Right renal pelvis (tissue), 4 donors: ENCODE measurements around the gene OR51G1. TPM values are rescaled to one million over a fixed set of nuclear protein-coding genes. Genes with fewer than 3 reads are reported as not detected.
"Not testable (repeated sequence)": the region's sequence is repeated elsewhere in the genome, so short reads cannot be mapped to it uniquely, and the experiment has no call there.

Experiments used
- DNase-seq, 4 donors: peaks; one replicate each; pipeline ENCODE4 v3.0.0-alpha.2; 2013; ENCODE audit warnings: low read depth in 4 of 4, low spot score in 3 of 4, missing footprints in 1 of 4
- polyA plus RNA-seq, 4 donors: library from polyadenylated mRNA; unstranded; fragments of 120-200 nt; gene quantifications; one replicate each; pipeline ENCODE4 v1.2.1, GENCODE V29; 2013; ENCODE audit not compliant: insufficient read length in 4 of 4

The OR51G1 gene, protein sequence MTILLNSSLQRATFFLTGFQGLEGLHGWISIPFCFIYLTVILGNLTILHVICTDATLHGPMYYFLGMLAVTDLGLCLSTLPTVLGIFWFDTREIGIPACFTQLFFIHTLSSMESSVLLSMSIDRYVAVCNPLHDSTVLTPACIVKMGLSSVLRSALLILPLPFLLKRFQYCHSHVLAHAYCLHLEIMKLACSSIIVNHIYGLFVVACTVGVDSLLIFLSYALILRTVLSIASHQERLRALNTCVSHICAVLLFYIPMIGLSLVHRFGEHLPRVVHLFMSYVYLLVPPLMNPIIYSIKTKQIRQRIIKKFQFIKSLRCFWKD
- polyA plus RNA-seq = not detected

DNA sequence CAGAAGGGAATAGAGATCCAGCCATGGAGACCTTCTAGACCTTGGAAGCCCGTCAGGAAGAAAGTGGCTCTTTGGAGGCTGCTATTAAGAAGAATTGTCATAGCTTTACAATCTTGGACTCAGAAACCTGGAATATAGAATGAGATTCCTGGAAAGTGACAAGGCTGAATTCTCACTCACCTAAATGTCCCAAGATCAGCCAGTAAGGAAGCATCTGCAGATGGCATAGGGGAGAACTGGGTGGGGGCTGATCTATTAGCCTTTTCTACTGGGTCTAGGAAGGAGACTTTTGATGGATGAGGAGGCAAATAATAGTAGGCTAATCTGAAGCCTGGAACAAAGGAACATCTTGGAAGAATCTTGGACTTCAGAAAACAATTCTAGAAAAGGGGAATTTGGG, at the start of gene OR51G1:
TSS of gene OR51G1 (minus strand) at position 101 of the 400 bp plus-strand sequence. CDS start at position 101, 0 bp downstream.
- DNase-seq = no peak

DNA sequence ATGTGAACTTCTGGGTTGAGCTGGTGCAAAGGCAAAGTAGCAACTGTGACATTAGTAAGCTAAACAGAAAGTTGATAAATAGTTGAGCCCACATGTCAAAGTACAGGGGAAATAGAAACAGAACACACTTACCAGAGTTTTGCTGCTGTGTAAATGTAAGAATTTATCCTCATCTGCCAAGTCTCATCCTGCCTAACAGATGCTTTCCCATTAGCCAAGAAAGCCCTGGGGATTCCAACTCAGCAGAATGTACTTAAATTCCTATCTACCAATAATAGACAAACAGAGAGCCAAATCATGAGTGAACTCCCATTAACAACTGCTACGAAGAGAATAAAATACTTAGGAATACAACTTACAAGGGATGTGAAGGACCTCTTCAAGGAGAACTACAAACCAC, 38.7 kb upstream of the OR51G1 start:
- no peak for DNase-seq

DNA sequence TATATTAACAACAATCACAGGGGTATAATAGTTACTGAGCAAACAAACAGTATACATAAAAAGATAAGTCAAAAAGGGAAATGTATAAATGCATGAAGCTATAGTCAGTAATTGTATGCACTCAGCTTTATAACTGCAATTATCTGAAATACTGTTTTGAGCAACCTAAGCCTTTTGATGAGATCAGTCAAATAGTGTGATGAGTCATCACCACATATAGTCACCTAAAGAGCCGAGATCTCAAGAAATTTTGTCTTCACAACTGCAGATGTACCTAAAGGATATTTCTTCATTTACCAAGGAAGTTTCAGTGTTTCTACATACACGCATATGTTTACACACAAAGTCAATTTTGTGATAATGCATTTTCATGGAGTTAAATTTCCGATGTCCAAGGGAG, 36.7 kb upstream of the OR51G1 start:
- no peak for DNase-seq

DNA sequence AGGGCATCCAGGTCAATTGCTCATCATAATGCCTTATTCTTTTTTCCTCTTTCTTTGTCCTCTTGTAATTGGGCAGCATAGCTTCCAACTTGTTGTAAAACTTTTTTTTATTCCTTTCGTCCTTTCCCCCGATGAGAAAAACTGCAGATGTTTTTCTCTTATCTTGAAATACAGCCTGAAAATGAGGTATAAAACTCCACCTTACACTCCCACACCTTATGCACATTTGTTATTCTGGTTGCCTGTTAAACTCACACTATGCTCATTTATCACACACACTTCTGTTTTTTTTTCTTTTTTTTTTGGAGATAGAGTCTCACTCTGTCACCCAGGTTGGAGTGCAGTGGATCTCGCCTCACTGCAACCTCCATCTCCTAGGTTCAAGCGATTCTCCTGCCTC, 33.3 kb upstream of the OR51G1 start:
- DNase-seq = no peak

DNA sequence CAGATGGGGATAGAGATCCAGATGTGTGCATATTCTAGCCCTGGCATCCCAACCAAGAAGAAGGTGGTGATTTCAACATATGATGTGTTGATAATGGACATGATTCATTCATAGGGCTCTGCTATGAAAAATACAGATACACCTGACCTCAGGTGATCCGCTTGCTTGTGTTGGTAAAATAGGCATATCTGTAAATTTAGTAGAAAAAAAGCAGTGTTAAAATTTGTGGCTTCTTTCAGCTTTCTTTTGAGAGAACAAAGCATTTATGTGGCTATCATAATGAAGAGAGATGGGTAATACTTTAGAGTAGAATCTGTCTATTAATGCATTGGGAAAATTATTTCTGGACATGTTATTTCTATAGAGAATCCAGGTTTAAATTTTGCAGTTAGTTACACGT, 31.5 kb upstream of the OR51G1 start, which contains the start of gene OR51A2:
TSS of gene OR51A2 (minus strand) at position 101 of the 400 bp plus-strand sequence. CDS start at position 101, 0 bp downstream.
- DNase-seq = not testable (repeated sequence)

DNA sequence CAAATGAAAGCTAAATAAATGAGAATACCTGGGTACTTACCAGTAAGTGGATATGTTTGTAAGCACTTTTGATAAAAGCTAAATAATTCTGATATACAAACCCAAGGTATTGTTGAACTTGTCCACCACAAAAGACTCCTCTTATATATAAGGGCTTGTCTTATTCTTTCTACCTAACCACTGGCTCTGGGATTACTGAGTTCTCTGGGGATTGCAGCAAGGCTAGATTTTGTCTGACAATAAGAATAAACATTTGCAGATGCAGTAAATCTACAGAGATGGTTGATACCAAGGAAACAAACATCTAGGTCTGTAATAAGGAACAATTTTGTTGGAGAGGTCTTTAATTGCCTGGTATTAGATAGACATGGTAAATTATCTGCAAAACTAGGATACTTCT, 23.4 kb upstream of the OR51G1 start, which contains the start of gene OR51A4:
TSS of gene OR51A4 (minus strand) at position 101 of the 400 bp plus-strand sequence. CDS start 505 bp downstream, outside the sequence.
- DNase-seq = no peak

DNA sequence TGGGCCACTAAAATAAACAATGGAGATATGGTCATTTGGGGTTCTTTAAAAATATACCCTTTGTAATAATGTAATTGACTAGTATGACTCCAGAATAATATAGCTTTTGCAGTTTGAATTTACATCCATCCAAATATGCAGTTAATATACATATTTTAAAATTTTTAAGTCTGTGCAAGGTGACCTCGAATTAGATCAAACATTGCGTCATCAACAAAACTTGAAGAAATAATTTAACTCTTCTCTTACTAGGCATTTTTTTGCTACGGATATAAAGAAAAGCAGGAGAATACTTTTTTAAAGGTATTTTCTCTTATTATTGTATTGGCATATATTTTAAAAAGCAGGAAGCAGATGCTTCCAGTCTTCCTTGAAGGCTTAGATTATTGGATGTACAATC, 12.6 kb upstream of the OR51G1 start:
- no peak for DNase-seq

DNA sequence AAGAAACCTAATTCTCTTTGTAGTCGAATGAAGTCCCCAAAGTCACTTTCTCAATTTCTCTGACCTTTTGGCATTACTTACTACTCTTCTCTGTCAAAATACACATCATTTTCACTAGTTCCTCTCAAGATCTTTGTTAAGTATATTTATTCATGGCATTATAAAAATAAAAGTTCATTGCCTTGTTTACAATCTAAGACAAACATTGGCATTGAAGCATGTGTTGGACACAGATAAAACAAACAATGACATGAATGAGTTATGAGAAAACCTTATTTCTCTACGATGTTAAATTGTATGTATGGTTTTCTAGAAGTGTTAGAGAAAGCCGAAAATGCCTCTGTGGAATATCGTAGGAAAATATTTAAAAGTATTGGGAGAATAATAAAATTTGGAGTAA, 8.6 kb upstream of the OR51G1 start:
- DNase-seq = no peak

DNA sequence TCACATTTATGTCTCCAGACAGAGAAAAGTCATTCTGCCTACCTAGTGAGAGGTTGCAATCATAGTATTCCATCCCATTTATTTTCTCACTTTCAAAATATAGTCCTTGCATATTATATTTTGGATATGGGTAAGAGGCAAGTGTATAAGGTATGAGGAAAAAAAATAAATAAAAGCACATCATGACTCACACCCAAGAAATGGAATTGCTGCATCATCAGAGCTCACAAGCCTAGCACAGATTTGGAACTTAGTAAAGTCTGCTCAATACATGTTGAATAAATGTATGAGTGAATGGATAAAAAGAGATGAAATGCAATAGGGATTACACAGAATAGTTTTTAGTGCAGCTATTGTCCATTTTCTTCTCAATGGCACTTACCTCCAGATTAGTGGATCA, 2.5 kb upstream of the OR51G1 start:
- no peak for DNase-seq

DNA sequence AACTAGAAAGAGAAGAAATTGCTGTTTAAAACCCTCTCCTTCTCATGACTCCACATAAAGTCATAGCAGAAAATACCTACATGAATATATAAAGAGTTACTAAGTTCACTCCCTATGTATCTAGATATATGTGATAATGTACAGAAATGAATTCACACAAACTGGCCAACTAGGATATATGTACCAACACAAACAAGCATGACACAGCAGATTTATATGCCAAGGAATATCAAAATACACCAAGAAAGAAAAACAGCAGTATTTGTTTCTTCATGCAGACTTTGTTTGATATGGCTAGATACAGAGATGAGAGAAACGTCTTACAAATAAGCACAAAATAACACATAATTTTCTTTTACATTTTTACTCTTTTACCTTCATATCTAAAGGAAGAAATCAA, 1.8 kb downstream of the OR51G1 start:
- DNase-seq = no peak

DNA sequence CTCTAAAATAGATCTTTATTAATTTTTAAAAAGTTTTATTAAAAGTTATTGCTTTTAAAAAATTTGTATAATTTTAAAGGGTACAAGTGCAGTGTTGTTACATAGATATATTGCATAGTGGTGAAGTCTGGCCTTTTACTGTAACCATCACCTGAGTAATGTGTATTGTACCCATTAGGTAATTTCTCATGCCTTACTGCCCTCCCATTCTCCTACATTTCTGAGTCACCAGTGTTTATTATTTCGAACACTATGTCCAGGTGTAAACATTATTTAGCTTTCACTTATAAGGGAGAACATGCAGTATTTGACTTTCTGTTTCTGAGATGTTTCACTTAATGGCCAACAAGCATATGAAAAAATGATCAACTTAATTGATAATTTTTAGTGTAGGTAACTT, 2.3 kb downstream of the OR51G1 start:
- DNase-seq = no peak

DNA sequence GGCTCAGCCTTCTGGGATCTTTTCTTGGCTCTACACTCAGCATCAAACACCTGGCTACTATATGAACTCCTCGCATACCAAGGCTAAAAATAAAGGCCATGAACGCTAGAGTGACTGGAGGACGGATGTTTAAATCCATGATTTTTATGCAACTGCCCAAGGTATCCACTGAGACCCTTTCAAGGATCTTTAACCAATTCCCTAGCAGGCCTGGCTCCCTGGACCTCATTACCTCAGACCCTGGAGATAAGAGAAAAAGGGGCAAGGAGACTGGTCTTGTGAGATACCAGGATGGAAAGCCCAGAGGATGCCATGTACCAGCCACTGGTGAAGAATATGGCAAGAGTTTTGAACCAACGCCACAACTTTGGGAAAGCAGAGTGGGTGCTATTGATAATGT, 4.9 kb downstream of the OR51G1 start, which contains the start of gene OR51G2:
TSS of gene OR51G2 (minus strand) at position 101 of the 400 bp plus-strand sequence. CDS start 3,687 bp downstream, outside the sequence.
- no peak for DNase-seq

DNA sequence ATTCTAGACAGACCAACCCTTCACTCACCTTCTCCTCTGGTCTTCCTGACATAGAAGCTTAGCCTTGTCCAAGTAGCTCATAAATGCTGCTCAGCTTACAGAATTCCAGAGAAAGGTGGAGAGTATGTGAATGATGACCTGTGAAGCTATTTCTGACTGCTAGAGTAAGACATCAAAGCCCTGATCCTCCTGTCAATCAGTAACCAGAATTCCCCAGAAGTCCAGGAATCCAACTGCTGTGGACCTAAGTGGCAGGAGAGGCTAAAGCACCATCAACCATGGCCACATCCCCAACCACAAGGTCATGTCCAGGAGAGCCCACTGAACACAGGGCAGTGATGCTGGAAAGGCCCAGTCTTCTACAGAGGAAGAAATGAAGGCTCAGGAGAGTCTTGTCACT, 7.6 kb downstream of the OR51G1 start:
- DNase-seq = peak in 3 of 4 donors; percentile 15 to 23 (median 18)

DNA sequence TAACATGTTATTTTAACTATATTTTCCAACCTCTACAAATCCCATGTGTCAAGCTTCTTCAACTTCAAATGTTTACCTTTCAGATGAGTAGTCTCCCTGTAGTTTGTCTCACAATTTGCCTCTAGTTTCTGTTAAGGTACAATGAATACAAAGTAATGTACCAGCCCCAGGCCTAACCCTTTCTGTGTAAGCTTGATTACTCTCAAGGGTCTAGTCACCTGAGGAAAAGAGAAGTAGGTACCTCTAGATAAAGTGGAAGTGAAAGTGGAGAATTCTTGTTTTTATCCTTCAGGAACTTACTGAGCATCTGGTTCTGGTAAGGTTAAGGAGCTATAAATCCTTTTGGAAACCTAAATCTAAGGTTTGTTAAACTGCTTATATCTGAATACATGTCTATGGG, 20.7 kb downstream of the OR51G1 start, which contains the start of gene OR51A7:
TSS of gene OR51A7 (plus strand) at position 300 of the 400 bp plus-strand sequence. CDS start 3,587 bp downstream, outside the sequence.
- DNase-seq = no peak

DNA sequence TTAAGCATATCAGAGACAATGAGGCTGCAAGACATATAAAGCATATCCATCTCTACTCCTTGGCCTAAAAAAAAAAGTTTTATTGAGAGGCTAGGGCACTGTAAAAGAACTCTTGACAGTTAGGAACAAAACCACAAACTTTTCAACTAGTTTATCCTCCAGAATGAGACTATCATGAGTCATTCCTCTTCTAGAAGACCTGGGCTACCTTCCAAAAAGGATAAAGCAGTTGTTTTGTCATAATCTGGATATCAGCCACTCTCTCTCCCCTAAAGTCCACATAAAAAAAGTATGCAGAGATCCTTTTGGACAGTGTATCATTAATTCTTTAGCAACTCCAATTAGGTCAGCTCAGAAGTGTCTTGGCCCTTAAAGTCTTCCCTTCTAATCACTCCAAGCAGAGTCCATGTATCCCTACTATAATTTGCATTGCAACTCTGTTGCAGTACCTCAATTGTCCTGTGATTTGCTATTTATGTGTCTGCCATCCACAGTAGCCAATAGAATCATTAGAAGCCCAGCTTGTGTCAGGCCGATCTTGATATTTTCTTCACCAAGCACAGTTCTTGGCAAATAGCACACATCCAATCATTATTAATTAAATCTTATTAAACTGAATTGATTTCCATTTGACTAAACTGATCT, 32.0 kb downstream of the OR51G1 start:
- DNase-seq = no peak

DNA sequence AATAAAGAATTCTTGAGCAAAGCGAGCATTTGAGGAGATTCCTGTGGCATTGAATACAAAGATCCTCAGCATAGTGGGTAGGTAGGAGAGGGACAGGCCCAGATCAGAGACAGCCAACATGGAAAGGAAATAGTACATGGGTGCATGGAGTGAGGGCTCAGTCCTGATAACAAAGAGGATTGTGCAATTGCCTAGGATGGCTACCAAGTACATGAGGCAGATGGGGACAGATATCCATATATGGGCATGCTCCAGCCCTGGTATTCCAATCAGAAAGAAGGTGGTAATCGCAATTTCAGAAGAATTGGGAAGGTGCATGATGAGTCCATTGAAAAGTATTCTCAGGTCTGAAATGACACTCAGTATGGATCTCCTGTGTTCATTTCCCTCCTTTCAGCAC, 33.9 kb downstream of the OR51G1 start:
- no peak for DNase-seq

DNA sequence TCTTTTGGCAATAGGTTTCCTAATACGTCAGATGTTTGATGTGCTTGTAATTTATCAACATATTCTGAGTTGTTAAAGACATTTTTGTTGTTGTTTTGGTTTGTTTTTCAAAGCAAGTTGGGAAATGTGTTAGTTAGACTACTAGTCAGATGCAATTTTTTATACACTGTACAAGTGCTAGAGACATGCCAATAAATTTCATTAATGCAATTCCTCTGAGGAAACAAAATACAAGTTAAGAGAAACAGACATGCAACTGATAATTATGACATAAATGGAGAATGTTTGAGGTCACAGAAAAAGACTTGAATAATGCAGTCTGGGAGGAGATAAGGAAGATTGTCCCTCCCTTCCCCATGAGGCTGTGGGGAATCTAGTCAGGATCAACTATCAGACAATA, 36.5 kb downstream of the OR51G1 start:
- no peak for DNase-seq

DNA sequence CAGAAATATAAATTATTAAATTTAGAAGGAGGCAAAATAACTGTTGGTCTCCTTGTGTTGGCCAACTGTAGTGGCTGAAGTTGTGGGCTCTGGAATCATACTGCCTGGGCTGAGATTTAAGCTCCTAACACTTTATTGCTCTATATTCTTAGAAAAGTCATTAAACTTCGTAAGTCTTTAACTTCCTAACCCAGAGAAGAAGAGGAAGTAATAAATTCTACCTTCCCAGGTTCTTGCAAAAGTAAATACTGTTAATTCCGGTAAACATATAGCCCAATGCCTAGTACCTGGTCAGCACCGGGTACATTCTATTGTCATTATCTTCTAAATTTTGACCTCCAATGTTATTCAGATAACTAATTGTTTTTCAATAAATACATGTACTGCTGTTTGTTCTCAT, 38.0 kb downstream of the OR51G1 start:
- DNase-seq = no peak

DNA sequence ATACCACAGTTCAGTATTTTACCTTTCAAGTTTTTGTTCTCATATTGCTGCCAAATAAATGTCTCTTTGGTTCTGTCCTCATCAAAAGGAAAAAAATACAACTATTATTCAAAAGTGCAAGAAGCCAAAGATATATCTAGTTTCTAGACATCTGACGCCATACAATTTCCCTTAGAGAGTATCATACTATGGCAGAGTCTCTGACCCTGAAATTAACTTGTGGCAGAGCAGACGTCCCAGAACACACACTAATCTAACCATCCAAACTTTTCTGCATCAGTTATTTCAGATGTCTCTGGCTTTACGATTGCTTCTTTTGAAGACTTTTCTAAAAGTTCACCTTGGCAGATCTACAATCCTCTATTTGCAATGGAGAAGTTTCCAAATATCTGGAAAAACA, 39.8 kb downstream of the OR51G1 start:
- DNase-seq = no peak

DNA sequence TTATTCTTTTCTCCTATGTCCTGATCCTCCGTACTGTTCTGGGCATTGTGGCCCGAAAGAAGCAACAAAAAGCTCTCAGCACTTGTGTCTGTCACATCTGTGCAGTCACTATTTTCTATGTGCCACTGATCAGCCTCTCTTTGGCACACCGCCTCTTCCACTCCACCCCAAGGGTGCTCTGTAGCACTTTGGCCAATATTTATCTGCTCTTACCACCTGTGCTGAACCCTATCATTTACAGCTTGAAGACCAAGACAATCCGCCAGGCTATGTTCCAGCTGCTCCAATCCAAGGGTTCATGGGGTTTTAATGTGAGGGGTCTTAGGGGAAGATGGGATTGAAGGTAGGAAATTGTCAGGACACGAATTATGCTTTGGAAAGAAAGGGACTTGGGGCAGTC, 41.6 kb downstream of the OR51G1 start:
- DNase-seq = no peak

DNA sequence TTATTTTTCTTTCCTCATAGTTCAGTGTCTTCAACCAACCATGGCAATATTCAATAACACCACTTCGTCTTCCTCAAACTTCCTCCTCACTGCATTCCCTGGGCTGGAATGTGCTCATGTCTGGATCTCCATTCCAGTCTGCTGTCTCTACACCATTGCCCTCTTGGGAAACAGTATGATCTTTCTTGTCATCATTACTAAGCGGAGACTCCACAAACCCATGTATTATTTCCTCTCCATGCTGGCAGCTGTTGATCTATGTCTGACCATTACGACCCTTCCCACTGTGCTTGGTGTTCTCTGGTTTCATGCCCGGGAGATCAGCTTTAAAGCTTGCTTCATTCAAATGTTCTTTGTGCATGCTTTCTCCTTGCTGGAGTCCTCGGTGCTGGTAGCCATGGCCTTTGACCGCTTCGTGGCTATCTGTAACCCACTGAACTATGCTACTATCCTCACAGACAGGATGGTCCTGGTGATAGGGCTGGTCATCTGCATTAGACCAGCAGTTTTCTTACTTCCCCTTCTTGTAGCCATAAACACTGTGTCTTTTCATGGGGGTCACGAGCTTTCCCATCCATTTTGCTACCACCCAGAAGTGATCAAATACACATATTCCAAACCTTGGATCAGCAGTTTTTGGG, 42.2 kb downstream of the OR51G1 start, which contains the start of gene OR51T1:
TSS of gene OR51T1 (plus strand) at position 41 of the 641 bp plus-strand sequence. CDS start at position 41, 0 bp downstream.
- peak in 1 of 4 donors; percentile 3 for DNase-seq
